Measurements from ENCODE around the gene SLC13A5.

- TF ChIP-seq POLR2A (IDR thresholded peaks at IDR 0.05) = no peak
- no peak for TF ChIP-seq CTCF (IDR thresholded peaks at IDR 0.05)
Observed at GRCh38 chr17:6668219-6668618, 45.0 kb downstream of the SLC13A5 start.

Measured in heart left ventricle (tissue), 13 donors.